ENCODE measurements around the gene SYT9. TPM values are rescaled to one million over a fixed set of nuclear protein-coding genes. Genes with fewer than 3 reads are reported as not detected.

Gene SYT9
- total and polyA plus RNA-seq, 2 of the 8 experiments (the other 6 are each of a cell fraction or from before 2014, with no cell fraction given), result 1.5 to 2.9 TPM

DNA sequence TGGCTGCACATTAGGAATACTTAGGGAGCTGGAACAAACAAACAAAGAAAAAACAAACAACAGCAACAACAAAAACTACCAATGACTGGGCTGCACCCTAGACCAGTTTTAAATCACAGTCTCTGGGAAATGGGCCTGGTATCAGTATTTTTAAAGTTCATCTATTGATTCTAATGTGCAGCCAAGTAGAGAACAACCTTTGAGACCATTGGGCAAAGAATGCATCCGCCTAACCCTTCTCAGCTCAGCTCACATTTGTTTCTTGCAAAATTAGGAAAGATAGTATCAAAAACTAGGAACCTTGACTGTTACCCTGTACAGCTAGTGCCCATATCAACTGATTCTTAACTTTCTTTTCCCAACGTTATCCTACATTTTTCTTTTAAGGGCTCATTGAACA is 5.2 kb downstream of the SYT9 start:
- Histone ChIP-seq H3K4me2 (ENCODE audit: insufficient read depth in 1 of 2, low read depth in 2 of 2, low read length in 2 of 2) (no peak overlapping the region), H4K5ac (ENCODE audit: insufficient read length, low read depth, low read length) (no peak overlapping the region), H4K8ac (ENCODE audit: extremely low read depth, insufficient read depth, low read length) (no peak overlapping the region), H2AK5ac (ENCODE audit: low read depth, low read length) (no peak overlapping the region), H3K36me3 (ENCODE audit: control insufficient read depth in 2 of 4, insufficient read depth in 4 of 4, low read length in 3 of 4) (no peaks in the 10 kb centered on the region), H2BK15ac (ENCODE audit: low read length) (no peak overlapping the region), H3K9ac (replicated peaks in 1 of 4; ENCODE audit: extremely low read depth in 1 of 4, low read depth in 3 of 4, low read length in 3 of 4) (no peak overlapping the region), H3K56ac (replicated peaks; ENCODE audit: insufficient read length, low read depth, low read length) (no peak overlapping the region), H3K23ac (ENCODE audit: insufficient read length) (no peak overlapping the region), H3K4me1 (replicated peaks in 1 of 4; ENCODE audit: control insufficient read depth in 3 of 4, insufficient read depth in 4 of 4, low read length in 3 of 4) (peaks cover 0 to 4% (median 1%) of the 10 kb centered on the region in 4 experiments; a peak in 4 of 7 replicates), H3K79me1 (ENCODE audit: low read depth, low read length) (no peaks in the 10 kb centered on the region), H2BK12ac (ENCODE audit: low read depth, low read length) (no peak overlapping the region), H2BK120ac (replicated peaks; ENCODE audit: low read depth, low read length) (no peak overlapping the region), H3K23me2 (ENCODE audit: low read depth, low read length) (peaks cover 10% of the 10 kb centered on the region), H3K27ac (ENCODE audit: low read depth, low read length) (no peak overlapping the region), H3K18ac (ENCODE audit: extremely low read depth, low read length) (no peak overlapping the region), H3K14ac (ENCODE audit: insufficient read length) (no peak overlapping the region), H2BK5ac (ENCODE audit: low read depth, low read length) (no peak overlapping the region), H3K4ac (replicated peaks; ENCODE audit: insufficient read length, low read depth, low read length) (no peak overlapping the region), H2BK20ac (ENCODE audit: low read length) (no peak overlapping the region), H3K4me3 (ENCODE audit: extremely low read depth in 1 of 4, insufficient read depth in 2 of 4, low read depth in 3 of 4, low read length in 4 of 4) (no peak overlapping the region), H2AFZ (ENCODE audit: low read length) (no peak overlapping the region), H4K91ac (replicated peaks; ENCODE audit: insufficient read length, low read length) (no peak overlapping the region), H3K79me2 (ENCODE audit: control insufficient read depth in 1 of 2, insufficient read depth in 2 of 2, low read length in 2 of 2) (no peaks in the 10 kb centered on the region), H3K27me3 (replicated peaks in 1 of 4; ENCODE audit: control insufficient read depth in 3 of 4, extremely low read depth in 1 of 4, insufficient read depth in 3 of 4, low read length in 3 of 4) (peaks cover 3 to 18% (median 10%) of the 10 kb centered on the region in 4 experiments; a peak in 6 of 7 replicates), H4K20me1 (replicated peaks in 1 of 2; ENCODE audit: control insufficient read depth in 1 of 2, insufficient read depth in 2 of 2, low read length in 2 of 2) (no peaks in the 10 kb centered on the region), H3K9me3 (ENCODE audit: insufficient read depth in 2 of 2, low read depth in 1 of 2, low read length in 1 of 2) (no peaks in the 10 kb centered on the region)
- DNase-seq (ENCODE audit: low read depth in 1 of 2, low spot score in 2 of 2), result no peak
- WGBS, 2 experiments (ENCODE audit: extremely low coverage in 1 of 2, insufficient coverage in 1 of 2, insufficient read length in 1 of 2, insufficient replicate concordance in 2 of 2, low coverage in 1 of 2, low lambda C conversion rate in 2 of 2, missing lambda C conversion rate in 1 of 2), result 43% methylated on average over 2 of the region's 2 CpGs; no CpG with 5 or more reads in 1 of the 2 experiments
- no peak for FAIRE-seq
- POLR2A ChIA-PET (ENCODE audit: partially characterized antibody), result no interaction called here
- CTCF ChIA-PET (ENCODE audit: partially characterized antibody), result interaction anchor here (0.7 to 1.2 kb wide), 3 partner anchors 18 to 114 kb away, joined by 3 to 4 read pairs (median 3); no protein-coding TSS in a partner anchor
- TF ChIP-seq SIX5 (IDR thresholded peaks at IDR 0.05; ENCODE audit: low read depth, low read length), result no peak
- TF ChIP-seq KDM1A (IDR thresholded peaks at IDR 0.05; ENCODE audit: borderline replicate concordance, low read length), result no peak
- TF ChIP-seq CREB1 (IDR thresholded peaks at IDR 0.05), result no peak
- TF ChIP-seq GABPA (IDR thresholded peaks at IDR 0.05; ENCODE audit: borderline replicate concordance, insufficient read depth, low read length), result no peak
- TF ChIP-seq POLR2A (IDR thresholded peaks at IDR 0.05; ENCODE audit: control extremely low read depth in 1 of 2, low read depth in 2 of 2, low read length in 2 of 2), result no peak
- TF ChIP-seq GTF2F1 (IDR thresholded peaks at IDR 0.05; ENCODE audit: borderline replicate concordance, low read depth, low read length), result no peak
- TF ChIP-seq, protein P1, sequence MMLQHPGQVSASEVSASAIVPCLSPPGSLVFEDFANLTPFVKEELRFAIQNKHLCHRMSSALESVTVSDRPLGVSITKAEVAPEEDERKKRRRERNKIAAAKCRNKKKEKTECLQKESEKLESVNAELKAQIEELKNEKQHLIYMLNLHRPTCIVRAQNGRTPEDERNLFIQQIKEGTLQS (IDR thresholded peaks at IDR 0.05; ENCODE audit: insufficient read depth, low read depth, low read length), result no peak
- no peak for TF ChIP-seq SP2 (IDR thresholded peaks at IDR 0.05; ENCODE audit: low read length)
- no peak for TF ChIP-seq EGR1 (IDR thresholded peaks at IDR 0.05; ENCODE audit: borderline replicate concordance, low read depth, low read length)
- no peak for TF ChIP-seq SP4 (IDR thresholded peaks at IDR 0.05; ENCODE audit: low read length)
- TF ChIP-seq MAFK (IDR thresholded peaks at IDR 0.05; ENCODE audit: low read depth, low read length), result no peak
- no peak for TF ChIP-seq NANOG (IDR thresholded peaks at IDR 0.05; ENCODE audit: insufficient read depth, low read depth, low read length, poor library complexity, severe bottlenecking)

Data from H1 (cell line).